Stomach (tissue), 4 donors: ENCODE results near the gene FOSB.

ENCODE experiments used
- EP300 ChIP-seq: sonication (generic); formaldehyde crosslinking; IDR thresholded peaks from one replicate; pipeline ENCODE4 v1.6.1; 2017; ENCODE audit warnings: antibody characterized with exemption
- TF ChIP-seq, protein P1 (sequence below), 7 experiments: fragments of 450-650 bp in 4 of 7; fragments of 200-600 bp in 3 of 7; sonication (generic) in 3 of 7; IDR thresholded peaks; one replicate each; pipeline ENCODE4 v1.5.1; 2016 to 2019; ENCODE audit warnings: antibody characterized with exemption in 7 of 7, control low read depth in 2 of 7, mild to moderate bottlenecking in 1 of 7

DNA sequence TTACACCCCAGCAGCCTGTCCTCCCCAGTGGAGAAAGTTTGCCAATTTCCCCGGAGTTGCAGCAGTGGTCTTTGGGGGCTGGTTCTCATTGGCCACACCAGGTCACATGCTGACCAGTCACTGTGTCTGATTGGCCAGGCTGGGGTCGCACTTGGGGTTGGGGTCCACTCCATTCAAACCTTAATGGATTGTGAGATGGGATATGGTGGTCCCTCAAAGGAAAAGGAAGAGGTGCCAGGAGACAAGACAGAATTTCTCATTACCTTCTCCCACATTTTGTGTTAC lies 33.9 kb downstream of the FOSB start:
- no peak for TF ChIP-seq EP300
- TF ChIP-seq, protein P1, sequence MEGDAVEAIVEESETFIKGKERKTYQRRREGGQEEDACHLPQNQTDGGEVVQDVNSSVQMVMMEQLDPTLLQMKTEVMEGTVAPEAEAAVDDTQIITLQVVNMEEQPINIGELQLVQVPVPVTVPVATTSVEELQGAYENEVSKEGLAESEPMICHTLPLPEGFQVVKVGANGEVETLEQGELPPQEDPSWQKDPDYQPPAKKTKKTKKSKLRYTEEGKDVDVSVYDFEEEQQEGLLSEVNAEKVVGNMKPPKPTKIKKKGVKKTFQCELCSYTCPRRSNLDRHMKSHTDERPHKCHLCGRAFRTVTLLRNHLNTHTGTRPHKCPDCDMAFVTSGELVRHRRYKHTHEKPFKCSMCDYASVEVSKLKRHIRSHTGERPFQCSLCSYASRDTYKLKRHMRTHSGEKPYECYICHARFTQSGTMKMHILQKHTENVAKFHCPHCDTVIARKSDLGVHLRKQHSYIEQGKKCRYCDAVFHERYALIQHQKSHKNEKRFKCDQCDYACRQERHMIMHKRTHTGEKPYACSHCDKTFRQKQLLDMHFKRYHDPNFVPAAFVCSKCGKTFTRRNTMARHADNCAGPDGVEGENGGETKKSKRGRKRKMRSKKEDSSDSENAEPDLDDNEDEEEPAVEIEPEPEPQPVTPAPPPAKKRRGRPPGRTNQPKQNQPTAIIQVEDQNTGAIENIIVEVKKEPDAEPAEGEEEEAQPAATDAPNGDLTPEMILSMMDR (IDR thresholded peaks at IDR 0.05): no peak
